ENCODE measurements around the gene LRRC36. TPM values are rescaled to one million over a fixed set of nuclear protein-coding genes. Genes with fewer than 3 reads are reported as not detected.

The LRRC36 gene
- total and polyA plus RNA-seq, 2 of the 13 experiments (the other 11 are each of a cell fraction or from before 2014, with no cell fraction given) = 0.12 to 0.15 TPM

- TF ChIP-seq ZFP1 (CRISPR knock-in tag; IDR thresholded peaks at IDR 0.05) (0 out of 2 replicates have a peak, but pooled peaks have one; percentile 13), ZNF747 (CRISPR knock-in tag; IDR thresholded peaks at IDR 0.05; ENCODE audit: borderline replicate concordance) (no peak), MXI1 (IDR thresholded peaks at IDR 0.05; ENCODE audit: borderline replicate concordance, low read depth, low read length) (peak; percentile 19; the same call in 1 of the 3 replicates), KLF6 (CRISPR knock-in tag; IDR thresholded peaks at IDR 0.05) (0 out of 2 replicates have a peak, but pooled peaks have one; percentile 4), MAFG (CRISPR knock-in tag; IDR thresholded peaks at IDR 0.05) (0 out of 2 replicates have a peak, but pooled peaks have one; percentile 5), ZBTB14 (CRISPR knock-in tag; IDR thresholded peaks at IDR 0.05) (peak; percentile 32; the same call in 1 of the 2 replicates), ZNF121 (CRISPR knock-in tag; IDR thresholded peaks at IDR 0.05) (0 out of 2 replicates have a peak, but pooled peaks have one; percentile 4), ZNF292 (CRISPR knock-in tag; IDR thresholded peaks at IDR 0.05; ENCODE audit: borderline replicate concordance, low read depth) (no peak), FOXO1 (CRISPR knock-in tag; IDR thresholded peaks at IDR 0.05) (no peak), ZNF607 (CRISPR knock-in tag; IDR thresholded peaks at IDR 0.05; ENCODE audit: borderline replicate concordance) (no peak), FOXK1 (CRISPR knock-in tag; IDR thresholded peaks at IDR 0.05; ENCODE audit: borderline replicate concordance, low read depth) (no peak), MAF1 (CRISPR knock-in tag; IDR thresholded peaks at IDR 0.05; ENCODE audit: borderline replicate concordance) (0 out of 2 replicates have a peak, but pooled peaks have one; percentile 5), STAT6 (CRISPR knock-in tag; IDR thresholded peaks at IDR 0.05; ENCODE audit: borderline replicate concordance) (no peak), CBX1 (IDR thresholded peaks at IDR 0.05; ENCODE audit: low read depth) (no peak), CHCHD3 (CRISPR knock-in tag; IDR thresholded peaks at IDR 0.05) (peak; percentile 73; the same call in 1 of the 2 replicates), E2F5 (CRISPR knock-in tag; conservative IDR thresholded peaks at IDR 0.05) (peak; percentile 69), ZKSCAN1 (IDR thresholded peaks at IDR 0.05; ENCODE audit: low read length) (no peak), KDM3A (CRISPR knock-in tag; IDR thresholded peaks at IDR 0.05; ENCODE audit: low read depth) (no peak), MTF1 (CRISPR knock-in tag; IDR thresholded peaks at IDR 0.05) (no peak), REPIN1 (CRISPR knock-in tag; IDR thresholded peaks at IDR 0.05; ENCODE audit: borderline replicate concordance, low read depth) (peak; percentile 8; the same call in 1 of the 2 replicates), MIER2 (CRISPR knock-in tag; IDR thresholded peaks at IDR 0.05) (no peak), NR2F1 (CRISPR knock-in tag; IDR thresholded peaks at IDR 0.05) (no peak), FOXM1 (CRISPR knock-in tag; IDR thresholded peaks at IDR 0.05) (0 out of 2 replicates have a peak, but pooled peaks have one; percentile 9), HIVEP1 (CRISPR knock-in tag; IDR thresholded peaks at IDR 0.05) (0 out of 2 replicates have a peak, but pooled peaks have one; percentile 56), ZNF724P (CRISPR knock-in tag; IDR thresholded peaks at IDR 0.05; ENCODE audit: borderline replicate concordance) (no peak), ETV5 (CRISPR knock-in tag; IDR thresholded peaks at IDR 0.05; ENCODE audit: borderline replicate concordance) (0 out of 2 replicates have a peak, but pooled peaks have one; percentile 5), NFKB2 (CRISPR knock-in tag; IDR thresholded peaks at IDR 0.05; ENCODE audit: borderline replicate concordance) (peak; percentile 80; the same call in 1 of the 2 replicates)
Observed at GRCh38 chr16:67430977-67431774, 104.6 kb downstream of the LRRC36 start, which contains the start of gene HSD11B2 (continued).
